GF-D8 (cell line): ENCODE data around the gene PZP.

Experiments
- DNase-seq: peaks from one replicate; lab custom pipeline; 2025; lab: John Stamatoyannopoulos, UW

Gene PZP

GRCh38 chr12:9104087-9104486 is 104.1 kb downstream of the PZP start:
- no peak for DNase-seq

- DNase-seq = no peak
These were observed 104.9 kb downstream of the PZP start for GRCh38 chr12:9103050-9103849.

- no peak for DNase-seq
These were observed 107.0 kb downstream of the PZP start for GRCh38 chr12:9101018-9101687.

GRCh38 chr12:9099552-9100190 is 108.5 kb downstream of the PZP start:
- DNase-seq = no peak
